Left ventricle myocardium superior (tissue), 1 donor: ENCODE measurements around the gene STK11. TPM values are rescaled to one million over a fixed set of nuclear protein-coding genes. Genes with fewer than 3 reads are reported as not detected.
A peak's percentile ranks its signal among the peaks of the same experiment; 100 is the strongest.

ENCODE experiments used
- ATAC-seq: fragments of 200-7000 bp; cut with Tn5 transposase; one replicate; pipeline ENCODE4 v1.9.1; 2020; ENCODE audit warnings: mild to moderate bottlenecking, moderate library complexity
- DNase-seq: peaks from one replicate; pipeline ENCODE4 v3.0.0-alpha.2; 2020
- intact Hi-C: fragments of 100-400 bp; cut with micrococcal nuclease; formaldehyde crosslinking; loops from one replicate; pipeline ENCODE4 v1.11.0; 2022
- total RNA-seq: library from RNA; stranded (reverse); fragmentation: NEBNext Ultra II Directional; extraction: Animal tissue kit (Norgen Biotek cat#: 25700); gene quantifications from one replicate; pipeline ENCODE4 v1.2.1, GENCODE V29; 2021
- donor health status: DM: no; HTN: yes; CAD: no; lungs with severe emphysema.

STK11 gene
- total RNA-seq, 1 donor from 2014 or later = 66.2 TPM

- ATAC-seq = no peak
- peak; percentile 41 for DNase-seq
- intact Hi-C loops = no loop called here
Observed at GRCh38 chr19:1255186-1256161, 49.9 kb downstream of the STK11 start.

- DNase-seq (peak; percentile 53), ATAC-seq (no peak)
- intact Hi-C loops = no loop called here
Observed at GRCh38 chr19:1256646-1257474, 51.3 kb downstream of the STK11 start.

GRCh38 chr19:1257475-1258162 lies 52.0 kb downstream of the STK11 start:
- intact Hi-C loops = no loop called here
- no peak for DNase-seq
- ATAC-seq = no peak

DNA sequence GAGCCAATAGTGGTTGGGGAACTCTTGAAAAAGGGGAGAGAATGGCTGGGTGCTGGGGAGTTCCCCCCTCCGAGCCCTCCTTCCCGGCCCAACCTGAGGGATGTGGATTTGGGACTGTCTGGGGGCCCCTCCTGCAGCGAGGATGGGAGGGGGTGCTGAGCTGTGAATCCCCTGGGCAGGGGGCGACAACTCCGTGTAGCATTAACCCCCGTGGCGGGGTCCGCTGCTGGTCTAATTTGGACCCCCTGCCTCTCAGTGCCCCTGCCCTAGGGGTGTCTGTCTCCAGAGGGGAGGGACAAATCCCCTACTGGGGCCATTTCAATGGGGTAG lies 52.5 kb downstream of the STK11 start:
- intact Hi-C loops = no loop called here
- no peak for DNase-seq
- ATAC-seq = no peak

- intact Hi-C loops = no loop called here
- ATAC-seq (no peak), DNase-seq (no peak)
Observed at GRCh38 chr19:1258707-1259205, 53.2 kb downstream of the STK11 start.

DNA sequence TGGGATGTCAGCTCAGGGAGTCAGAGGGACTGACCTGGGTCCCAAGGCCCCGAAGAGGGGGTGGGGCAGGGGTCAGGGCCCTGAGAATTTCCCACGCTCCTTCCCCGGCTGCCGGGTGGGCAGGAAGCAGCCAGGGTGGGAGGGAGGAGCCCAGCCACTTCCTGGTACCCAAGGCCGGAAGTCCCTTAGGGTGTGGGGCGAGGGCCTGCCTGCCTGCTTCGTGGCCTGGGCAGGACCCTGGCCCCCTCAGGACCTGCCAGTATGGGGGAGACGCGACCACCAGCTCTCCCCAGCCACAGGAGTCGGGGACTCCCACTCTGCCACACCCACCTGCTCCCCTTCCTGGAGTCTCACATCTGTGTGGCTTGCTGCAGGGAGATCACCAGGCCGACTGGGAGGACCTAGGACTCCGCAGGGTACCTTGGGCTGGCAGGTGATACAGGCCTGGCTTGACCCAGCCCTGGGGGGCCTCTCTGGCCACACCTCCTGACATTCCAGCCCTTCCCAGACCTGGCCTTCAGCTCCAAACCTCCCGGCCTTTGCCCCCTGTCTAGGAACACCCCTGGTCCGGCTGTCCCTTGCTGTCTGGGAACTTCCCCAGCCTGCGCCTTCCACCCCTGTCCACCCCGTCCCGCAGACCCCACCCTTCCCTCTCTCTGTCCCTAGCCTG lies 53.8 kb downstream of the STK11 start:
- ATAC-seq (peak; percentile 28), DNase-seq (peak; percentile 85)
- intact Hi-C loops = no loop called here

DNA sequence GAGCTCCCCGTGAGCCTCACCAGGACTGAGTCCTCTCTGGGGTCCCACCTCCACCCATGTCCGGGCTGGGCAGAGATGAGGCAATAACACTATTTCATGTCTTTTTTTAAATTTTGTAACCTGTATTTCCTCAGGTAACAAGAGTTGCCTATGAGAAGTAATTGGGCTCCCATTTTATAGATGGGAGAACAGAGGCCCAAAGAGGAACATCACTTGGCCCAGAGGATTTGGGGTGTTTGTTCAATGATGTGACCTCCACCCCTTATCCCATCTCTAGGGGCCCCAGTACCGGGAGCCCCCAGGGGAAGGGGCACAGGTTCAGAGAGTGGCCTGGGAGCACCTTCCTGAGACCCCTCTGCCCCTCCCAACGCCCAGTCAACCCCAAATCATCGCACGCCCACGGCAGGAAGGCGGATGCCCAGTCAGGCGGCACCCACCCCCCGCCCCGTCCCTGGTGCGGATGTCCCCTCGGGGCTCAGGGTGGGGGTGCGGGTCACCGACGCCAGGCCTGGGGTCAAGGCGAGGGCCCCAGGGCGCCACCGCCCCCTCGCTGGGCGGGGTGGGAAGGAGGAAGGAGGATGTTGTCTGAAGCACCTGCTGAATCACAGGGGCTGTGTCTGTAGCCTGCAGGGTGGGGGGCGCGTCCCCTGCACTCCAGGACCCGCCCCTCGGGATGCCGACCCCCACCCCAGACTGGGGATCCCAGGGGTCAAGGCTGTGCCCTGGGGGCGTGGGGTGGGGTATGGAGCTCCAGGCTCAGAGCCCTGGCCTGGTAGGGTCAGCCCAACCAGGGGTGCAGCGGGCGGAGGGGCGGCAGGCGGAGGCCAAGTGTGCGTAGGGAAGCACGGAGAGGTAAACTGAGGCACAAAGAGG lies 54.5 kb downstream of the STK11 start:
- peak; percentile 57 for DNase-seq
- intact Hi-C loops = no loop called here
- ATAC-seq = no peak

- DNase-seq (peak; percentile 98), ATAC-seq (peak; percentile 80)
- intact Hi-C loops = no loop called here
Observed at GRCh38 chr19:1260749-1261537, 55.4 kb downstream of the STK11 start.

- DNase-seq (peak; percentile 54), ATAC-seq (no peak)
- intact Hi-C loops = no loop called here
Observed at GRCh38 chr19:1261538-1261797, 55.9 kb downstream of the STK11 start.

- DNase-seq = peak; percentile 84
- intact Hi-C loops = no loop called here
- ATAC-seq = peak; percentile 37
Observed at GRCh38 chr19:1261798-1262622, 56.4 kb downstream of the STK11 start.

GRCh38 chr19:1262623-1263123 lies 57.1 kb downstream of the STK11 start:
- no peak for ATAC-seq
- intact Hi-C loops = no loop called here
- DNase-seq = peak; percentile 38

DNA sequence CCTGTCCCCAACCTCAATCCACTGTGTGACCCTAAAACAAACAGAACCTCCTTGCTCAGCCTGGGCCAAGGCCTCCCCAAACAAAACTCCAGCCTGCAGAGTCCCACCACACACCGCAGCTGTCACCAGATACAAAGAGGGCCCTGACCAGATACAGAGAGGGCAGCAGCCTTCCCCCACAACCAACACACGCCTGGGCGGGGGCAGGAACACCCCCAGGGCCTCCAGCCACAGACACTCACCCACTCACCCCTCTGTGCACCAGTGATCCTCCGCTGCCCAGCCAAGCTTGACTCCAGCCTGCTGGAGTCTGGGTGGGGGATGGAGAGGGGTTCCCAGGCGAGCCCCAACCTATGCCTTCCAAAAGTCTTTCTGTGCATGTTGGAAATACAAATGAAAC lies 57.6 kb downstream of the STK11 start:
- intact Hi-C loops = no loop called here
- ATAC-seq (no peak), DNase-seq (no peak)

- intact Hi-C loops = no loop called here
- ATAC-seq (peak; percentile 2), DNase-seq (peak; percentile 79)
Observed at GRCh38 chr19:1264801-1265614, 59.4 kb downstream of the STK11 start.

GRCh38 chr19:1265615-1266128 lies 60.1 kb downstream of the STK11 start:
- intact Hi-C loops = no loop called here
- DNase-seq = peak; percentile 81
- peak; percentile 1 for ATAC-seq

- intact Hi-C loops = no loop called here
- DNase-seq (peak; percentile 93), ATAC-seq (peak; percentile 57)
Observed at GRCh38 chr19:1266129-1266915, 60.7 kb downstream of the STK11 start.
